Embryonic facial prominence (tissue), 1 donor: Measurements from ENCODE around the gene KRTAP5-2.
"Not testable (repeated sequence)": the region's sequence is repeated elsewhere in the genome, so short reads cannot be mapped to it uniquely, and the experiment has no call there.

Experiments
- DNase-seq: peaks from one replicate; pipeline ENCODE4 v3.0.0-alpha.2; 2016; ENCODE audit errors: extremely low spot score

KRTAP5-2 gene, protein sequence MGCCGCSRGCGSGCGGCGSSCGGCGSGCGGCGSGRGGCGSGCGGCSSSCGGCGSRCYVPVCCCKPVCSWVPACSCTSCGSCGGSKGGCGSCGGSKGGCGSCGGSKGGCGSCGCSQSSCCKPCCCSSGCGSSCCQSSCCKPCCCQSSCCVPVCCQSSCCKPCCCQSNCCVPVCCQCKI

DNA sequence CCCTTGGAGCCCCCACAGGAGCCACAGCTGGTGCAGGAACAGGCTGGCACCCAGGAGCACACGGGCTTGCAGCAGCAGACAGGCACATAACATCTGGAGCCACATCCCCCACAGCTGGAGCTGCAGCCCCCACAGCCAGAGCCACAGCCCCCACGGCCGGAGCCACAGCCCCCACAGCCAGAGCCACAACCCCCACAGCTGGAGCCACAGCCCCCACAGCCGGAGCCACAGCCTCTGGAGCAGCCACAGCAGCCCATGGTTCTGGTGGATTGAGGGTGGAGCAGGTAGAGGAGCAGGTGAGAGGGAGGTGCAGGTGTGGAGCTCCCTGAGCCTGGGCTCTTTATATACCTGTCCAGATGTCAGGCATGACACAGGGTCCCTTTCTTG lies at the start of gene KRTAP5-2:
TSS of gene KRTAP5-2 (minus strand) at position 301 of the 387 bp plus-strand sequence. CDS start at position 257, 44 bp downstream.
- no peak for DNase-seq

DNA sequence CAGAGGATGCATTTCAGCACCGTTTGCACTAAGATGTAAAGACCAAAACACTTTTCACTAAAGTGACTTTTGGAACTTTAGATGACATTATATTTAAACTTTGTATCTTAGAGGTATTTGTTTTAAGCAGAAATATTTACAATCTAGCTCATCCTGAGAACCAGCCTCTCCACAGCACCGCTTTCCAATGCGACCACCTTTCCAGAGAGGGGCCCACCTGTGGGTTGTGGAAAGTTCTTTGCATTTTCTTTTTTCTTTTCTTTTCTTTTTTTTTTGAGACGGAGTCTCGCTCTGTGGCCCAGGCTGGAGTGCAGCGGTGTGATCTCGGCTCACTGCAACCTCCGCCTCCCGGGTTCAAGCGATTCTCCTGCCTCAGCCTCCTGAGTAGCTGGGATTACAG lies 48.4 kb upstream of the KRTAP5-2 start:
- not testable (repeated sequence) for DNase-seq

DNA sequence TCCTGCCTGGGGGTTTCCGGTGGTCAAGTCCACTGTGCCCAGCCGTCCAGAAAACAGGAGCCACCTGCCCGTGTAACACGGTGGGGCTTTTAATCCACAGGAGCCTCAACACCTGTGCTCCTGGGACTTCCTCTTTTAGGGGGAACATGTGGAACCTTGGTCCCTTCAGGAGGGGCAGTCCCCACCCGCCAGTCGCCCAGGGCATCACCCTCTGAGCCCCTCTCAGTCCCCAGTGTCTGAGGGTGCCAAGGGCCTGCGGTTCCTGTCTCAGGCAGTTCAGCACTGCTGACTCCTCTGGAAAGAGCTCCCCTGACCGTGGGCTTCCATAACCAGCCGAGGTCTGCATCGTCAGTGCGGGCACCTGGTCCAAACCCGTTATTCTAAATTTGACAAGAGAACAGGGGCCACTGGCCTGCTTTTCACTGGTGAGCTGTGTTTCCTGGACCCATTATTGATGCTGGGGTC lies 47.3 kb upstream of the KRTAP5-2 start:
- DNase-seq = no peak

DNA sequence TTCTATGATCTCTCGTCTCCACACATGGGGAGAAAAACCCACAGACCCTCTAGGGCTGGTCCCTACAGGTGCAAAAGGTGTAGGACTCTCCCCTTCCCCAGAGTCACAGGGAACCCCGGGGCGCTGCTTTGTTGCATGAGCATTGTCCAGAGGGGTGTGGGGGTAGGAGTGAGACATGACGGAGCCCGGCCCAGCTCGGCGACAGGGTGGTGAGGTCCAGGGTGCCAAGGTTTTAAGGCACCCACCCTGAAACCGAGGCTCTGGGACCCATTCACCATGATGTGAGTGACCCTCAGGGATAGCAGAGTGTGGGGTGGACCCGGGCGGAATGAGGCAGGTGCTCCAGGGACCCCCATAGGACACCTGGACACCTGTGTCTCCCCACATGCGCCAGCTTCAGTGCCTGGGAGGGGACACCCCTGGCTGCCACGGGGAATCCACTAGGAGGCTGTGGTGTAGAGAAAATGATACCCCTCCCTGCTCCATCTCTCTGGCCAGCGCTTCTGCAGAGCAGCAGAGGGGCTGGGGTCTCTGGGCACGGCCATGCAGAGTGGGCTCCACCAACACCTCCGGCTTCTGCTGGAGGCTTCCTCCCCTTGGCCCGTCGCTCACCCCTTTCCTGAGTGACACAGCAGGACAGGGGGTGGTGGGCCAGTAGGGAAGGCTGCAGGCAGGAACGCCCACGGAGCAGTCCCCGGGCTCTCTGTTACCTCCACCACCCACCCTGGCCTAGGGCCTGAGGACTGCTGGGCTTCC lies 46.7 kb upstream of the KRTAP5-2 start:
- DNase-seq = no peak

DNA sequence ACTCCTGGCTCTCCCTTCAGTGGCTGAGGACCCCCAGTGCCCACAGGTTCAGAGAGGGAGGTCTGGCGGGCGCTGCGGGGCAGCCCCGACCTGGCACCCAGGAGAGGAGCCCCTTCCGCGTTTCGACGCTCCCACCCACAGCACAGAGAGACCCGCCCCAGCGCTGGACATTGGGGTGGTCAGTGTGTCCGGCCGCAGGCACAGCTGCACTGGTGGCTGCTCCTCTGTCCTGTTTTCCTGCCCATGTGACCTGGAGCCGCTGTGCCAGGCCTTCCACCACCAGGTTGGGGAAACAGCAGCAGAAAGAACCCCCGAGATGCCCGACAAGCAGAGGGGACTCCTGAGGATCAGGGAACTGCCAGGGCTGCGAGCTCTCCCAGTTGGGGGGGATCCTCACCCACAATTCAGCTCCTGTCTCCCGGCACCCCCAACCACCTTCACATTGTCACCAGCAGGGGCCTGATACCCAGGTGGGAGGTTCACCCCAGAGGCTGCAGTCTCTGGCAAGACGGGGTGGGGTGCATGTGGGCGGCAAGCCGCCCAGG lies 45.1 kb upstream of the KRTAP5-2 start:
- no peak for DNase-seq

DNA sequence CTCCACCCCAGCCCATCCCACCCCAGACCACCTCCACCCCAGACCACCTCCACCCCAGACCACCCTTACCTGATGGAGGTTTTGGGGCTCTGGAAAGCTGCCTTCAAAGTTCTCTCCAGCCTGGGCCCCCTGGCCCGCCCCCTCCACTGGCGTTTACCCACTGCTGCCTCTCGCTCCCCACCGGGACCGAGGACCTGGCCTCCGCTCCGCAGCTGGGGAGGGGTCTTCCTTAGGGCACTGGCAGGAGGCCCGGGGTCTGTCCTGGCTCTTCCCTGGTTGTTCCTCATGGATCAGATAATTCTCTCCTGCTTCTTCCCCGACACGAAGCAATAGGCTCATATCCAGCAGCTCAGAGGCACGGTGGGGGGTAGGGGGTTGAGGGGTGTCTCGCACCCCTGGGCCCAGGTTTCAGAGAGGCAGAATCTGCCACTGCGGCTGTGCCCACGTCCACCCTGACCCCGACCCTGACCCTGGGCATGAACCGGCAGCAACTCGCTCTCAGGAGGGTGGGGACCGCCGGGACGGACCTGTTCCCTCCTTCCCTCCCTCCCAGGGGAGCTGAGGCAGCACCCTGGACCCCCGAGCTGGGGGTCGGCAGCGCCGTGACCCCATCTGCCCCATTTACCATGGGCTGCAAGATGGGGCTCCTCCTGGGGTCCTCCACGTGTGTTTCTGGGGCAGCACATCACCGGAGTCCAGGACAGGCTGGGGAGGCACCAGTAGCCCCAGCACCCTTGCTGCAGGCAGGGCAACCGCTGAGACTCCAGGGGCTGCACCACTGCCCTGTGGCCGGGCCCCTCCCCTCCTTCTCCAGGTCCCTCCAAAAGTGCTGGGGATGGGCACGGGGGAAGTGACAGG lies 44.4 kb upstream of the KRTAP5-2 start:
- no peak for DNase-seq

DNA sequence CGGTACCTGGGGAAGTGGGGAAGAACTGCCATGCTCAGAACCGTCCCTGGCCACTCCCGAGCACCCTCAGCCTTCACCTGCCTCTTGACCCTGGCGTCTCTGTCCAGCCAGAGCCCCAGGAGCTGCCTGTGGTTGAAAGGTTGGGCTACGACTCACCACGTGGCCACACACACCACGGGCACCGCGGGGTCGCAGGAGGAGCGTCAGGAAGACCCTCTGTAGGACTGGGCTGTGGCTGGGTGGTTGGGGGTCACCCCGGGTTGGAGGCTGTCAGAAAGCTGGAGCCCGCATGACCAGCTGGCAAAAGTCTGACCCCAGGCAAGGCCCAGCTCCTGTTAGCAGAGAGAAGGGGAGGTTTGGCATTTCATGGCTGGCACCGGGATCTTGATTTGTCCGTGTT lies 43.0 kb upstream of the KRTAP5-2 start:
- DNase-seq = no peak

DNA sequence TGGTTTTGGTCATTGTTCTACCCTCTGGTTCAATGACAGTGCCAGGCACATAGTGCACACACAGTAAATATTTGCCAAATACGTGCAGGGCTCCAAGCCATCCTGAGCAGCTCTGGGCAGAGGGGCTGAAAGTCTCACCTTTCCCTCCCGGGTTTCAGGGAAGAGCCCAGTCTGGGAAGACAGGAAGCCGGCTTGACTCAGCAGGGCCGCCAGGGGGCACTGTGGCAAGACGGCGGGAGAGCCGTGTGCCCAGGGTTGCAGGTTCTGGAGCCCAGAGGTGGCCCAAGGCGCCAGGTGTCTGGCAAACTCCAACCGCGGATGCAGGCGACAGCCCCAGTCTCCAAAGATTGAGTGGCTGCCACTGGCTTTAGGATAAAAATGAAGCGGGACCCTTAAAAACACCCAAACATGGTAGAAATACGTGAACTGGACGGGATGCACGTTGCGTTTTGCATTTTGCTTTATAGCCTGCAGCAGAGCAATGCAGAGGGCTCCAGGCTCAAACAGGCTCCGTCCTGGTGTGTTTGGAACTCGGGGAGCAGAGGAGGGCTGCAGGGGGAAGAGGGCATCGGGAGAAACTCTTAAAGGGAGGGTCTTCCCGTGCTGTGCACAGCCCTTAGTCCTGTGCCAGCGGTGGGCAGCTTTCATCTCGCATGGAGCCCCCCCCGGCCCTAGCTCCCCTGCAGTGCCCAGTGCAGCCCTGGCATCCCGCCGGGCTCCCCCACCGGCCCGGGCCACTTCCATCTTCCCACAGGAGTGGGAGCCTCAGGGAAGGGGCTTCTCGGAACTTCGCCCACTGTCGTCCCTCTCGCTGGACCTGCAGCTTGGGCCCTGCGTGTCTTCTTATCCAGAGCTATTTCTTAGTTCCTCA lies 42.2 kb upstream of the KRTAP5-2 start:
- no peak for DNase-seq

DNA sequence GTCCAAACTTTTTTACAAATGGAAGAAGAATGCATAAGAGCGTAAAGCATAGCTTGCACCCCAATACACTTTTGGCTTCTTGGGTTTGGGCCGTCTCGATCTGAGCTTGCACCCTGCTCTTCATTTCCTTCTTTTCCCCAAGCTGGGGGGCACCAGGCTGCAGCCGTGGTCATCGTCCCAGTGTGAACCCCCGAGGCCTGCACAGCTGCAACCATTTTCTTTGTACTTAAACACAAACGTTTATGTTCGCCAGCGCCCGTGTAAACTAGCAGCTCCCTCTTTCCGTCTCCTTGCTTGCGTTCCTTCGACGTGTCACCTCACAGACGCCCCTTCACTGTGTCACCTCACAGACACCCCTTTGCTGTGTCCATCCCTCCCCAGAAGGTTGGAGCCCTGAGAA lies 41.6 kb upstream of the KRTAP5-2 start:
- no peak for DNase-seq

DNA sequence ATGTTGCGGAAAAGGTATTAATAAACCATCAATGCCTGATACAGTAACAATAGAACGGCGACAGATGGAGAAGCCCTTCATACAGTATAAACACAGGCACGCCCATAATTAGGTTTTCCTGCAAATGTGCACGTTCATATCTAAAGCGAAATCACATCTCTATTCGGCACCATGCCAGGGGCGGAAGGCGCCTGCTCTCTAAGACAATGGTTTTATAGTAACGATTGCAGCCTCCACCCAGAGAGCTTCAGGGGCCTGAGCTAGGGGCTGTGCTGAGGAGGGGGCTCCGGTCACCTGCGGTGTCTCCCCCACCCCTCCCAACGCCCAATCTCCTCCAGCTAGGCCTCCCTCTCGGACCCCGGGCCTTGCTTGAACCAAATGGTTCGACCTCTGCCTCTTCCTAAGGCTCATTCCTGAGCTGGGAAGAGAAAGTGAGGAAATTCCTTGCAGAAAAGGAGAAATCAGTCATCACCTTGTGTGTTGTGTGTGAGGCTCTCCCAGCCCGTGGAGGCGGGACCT lies 41.1 kb upstream of the KRTAP5-2 start:
- DNase-seq = no peak

DNA sequence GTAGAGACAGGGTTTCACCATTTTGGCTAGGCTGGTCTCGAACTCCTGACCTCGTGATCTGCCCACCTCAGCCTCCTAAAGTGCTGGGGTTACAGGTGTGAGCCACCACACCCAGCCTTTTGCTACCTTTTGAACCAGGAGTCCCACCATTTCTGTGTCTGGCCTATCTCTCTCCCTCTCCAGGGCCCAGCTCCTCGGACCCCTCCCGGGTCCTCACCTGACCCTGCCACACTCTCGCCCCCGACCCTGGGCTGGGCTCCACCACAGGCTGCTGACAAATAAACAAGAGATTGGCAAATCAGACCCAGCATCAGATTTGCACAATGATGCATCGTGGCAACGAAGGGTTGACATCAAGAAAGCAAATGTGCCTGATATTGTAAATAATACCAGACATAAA lies 40.2 kb upstream of the KRTAP5-2 start:
- DNase-seq = no peak

DNA sequence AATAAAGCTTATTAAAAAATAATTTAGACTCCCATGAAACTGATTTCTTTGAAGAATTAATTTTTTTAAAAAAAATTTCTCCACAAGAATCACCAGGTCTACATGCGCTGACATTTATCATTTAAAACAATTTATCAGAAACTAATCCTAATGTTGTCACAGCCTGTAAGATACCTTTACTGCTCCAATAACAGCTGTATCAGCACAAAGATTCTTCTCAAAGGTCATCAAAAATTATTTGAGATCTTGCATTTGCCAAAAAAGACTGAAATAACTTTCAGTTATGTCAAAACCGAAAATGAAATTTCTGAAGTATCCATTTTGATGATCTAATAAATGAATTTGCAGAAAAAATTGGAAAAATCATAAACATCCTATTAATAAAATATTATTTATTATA lies 39.5 kb upstream of the KRTAP5-2 start:
- DNase-seq = no peak

DNA sequence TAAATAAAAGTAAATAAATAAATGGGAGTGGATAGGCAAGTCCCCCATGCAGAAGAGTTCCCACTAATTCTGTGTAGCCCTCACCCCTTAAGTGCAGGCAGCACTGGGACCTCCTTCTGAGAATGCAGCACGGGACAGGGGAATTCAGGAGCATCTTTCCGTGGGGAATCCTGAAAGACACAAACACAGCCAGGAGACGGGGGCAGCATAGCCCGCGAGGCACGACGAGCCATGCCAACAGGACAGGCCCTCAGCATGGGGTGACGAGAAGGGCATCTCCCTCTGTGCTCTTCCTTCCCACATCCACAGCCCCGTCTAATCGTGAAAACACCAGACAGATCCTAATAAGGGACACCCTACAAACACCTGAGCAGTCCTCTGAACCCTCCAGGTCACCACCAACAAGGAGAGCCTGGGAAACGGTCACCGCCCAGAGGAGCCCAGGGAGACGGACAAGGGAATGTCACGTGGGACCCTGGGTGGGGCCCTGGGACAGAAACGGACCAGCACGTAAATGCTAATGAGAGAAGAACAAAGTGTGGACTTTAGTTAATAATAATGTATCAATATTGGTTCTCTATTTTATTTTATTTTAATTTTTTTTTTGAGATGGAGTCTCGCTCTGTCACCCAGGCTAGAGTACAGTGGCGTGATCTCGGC lies 38.3 kb upstream of the KRTAP5-2 start:
- DNase-seq = no peak

DNA sequence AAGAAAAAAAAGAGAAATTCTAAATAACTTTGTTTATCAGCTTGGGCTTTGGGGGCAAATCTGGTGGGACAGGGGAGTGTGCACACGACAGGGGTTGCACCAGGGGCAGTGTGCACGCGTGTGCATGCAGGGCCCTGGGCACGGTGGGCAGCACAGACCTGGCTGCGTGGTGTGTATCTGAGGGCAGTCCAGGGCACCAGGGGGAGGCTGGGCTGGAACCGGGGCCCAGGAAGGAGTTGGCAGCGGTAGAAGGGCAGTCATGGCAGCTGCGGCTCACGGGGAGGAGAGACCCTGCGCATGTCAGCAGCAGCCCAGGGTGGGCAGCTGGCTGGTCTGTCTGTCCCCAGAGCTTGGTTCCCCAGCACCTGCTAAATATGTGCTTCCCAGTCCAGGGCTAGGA lies 35.8 kb upstream of the KRTAP5-2 start:
- DNase-seq = no peak

DNA sequence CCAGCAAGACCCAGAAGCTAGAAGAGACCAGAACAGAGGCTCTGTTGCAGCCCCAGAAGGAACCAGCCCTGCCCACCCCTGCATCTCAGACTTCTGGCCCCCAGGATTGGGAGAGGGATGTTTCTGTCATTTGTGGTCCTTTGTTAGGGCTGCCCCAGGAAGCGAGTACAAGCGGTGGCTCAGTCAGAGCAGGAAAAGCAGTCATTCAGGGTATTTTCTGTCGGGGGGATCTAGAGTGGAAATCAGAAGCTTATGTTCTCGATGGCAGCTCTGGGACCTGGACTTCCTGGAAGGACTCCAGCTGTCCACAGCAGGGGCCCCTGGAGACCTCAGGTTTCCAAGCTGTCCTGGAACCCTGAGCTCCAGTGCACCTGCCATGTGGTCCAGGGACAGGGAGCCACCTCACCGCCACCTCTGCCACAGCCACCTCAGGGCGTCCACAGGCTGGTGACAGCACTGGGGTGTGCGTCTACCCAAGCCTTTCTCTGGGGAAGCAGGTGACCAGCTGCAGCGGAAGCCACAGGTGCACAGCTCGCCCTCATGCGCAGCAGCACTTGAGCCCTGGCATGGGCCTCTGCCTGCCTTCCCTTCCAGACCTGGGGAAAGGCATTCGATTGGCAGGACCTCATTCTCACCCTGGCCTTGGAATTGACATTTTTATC lies 34.1 kb upstream of the KRTAP5-2 start:
- no peak for DNase-seq

DNA sequence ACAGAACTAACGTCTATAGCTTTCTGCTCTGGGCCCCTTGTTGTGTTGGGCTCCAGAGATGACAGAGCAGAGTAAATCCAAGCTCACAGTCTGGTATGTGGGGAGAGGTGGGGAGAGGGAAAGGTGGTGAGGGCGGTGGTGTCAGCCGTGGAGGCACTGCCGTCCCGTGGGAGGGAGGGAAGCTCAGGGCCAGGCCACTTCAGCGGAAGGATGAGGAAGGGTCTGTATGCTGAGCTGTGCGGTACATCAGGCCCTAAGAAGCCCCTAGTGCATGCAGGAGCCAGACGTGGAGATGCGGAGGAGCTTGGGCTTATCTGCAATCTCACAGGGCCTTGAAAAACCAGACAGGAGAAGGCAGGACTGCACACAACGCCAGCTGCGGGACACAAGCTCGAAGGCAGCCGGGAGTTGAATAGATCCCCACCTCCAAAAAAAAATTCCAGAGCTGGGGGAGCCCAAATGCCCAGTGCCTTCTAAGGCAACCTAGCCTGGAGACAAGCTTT lies 33.0 kb upstream of the KRTAP5-2 start:
- DNase-seq = no peak

DNA sequence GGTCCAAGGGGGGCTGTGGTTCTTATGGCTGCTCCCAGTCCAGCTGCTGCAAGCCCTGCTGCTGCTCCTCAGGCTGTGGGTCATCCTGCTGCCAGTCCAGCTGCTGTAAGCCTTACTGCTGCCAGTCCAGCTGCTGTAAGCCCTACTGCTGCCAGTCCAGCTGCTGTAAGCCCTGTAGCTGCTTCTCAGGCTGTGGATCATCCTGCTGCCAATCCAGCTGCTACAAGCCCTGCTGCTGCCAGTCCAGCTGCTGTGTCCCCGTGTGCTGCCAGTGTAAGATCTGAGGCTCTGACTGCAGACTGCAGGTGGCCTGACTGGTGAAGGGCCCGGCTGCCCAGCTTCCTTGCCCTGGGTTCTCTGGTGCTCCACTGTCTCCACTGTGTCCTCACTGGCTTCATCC lies 32.2 kb upstream of the KRTAP5-2 start:
- no peak for DNase-seq

DNA sequence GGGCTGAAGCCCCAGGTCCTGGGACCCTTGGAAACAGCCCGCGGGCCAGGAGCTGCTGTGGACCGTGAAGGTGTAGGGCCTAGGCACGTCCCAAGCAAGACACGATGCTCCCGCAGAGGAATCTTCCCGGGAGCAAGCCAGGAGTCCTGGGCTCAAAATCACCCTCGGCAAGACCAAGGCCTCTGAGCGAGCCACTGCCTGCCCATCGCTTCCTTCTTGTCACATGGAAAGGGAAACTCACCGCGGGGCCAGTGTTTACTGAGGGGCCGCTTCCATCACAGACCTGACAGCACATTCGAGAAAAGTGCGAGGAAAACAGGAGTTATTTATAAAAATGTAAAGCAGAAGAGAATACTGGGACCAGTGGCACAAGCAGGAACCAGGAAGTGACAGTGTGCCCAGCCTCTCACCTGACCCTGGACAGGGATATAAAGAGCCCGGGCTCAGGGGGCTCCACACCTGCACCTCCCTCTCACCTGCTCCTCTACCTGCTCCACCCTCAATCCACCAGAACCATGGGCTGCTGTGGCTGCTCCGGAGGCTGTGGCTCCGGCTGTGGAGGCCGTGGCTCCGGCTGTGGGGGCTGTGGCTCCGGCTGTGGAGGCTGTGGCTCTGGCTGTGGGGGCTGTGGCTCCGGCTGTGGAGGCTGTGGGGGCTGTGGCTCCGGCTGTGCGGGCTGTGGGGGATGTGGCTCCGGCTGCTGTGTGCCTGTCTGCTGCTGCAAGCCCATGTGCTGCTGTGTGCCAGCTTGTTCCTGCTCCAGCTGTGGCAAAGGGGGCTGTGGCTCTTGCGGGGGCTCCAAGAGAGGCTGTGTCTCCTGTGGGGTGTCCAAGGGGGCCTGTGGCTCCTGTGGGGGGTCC lies 31.5 kb upstream of the KRTAP5-2 start, which contains the start of gene KRTAP5-5:
TSS of gene KRTAP5-5 (plus strand) at position 450 of the 860 bp plus-strand sequence. CDS start at position 516, 66 bp downstream.
- DNase-seq = no peak
